Natural killer cell (primary cell): ENCODE data around the gene SP6. TPM values are rescaled to one million over a fixed set of nuclear protein-coding genes. Genes with fewer than 3 reads are reported as not detected.

Experiments used
- ATAC-seq, 3 donors: fragments of 150-1000 bp in 2 of 3; fragments of 200-7000 bp in 1 of 3; cut with Tn5 transposase; 1 replicate in 1 of 3; 2 replicates in 2 of 3; pipeline ENCODE4 v1.10.0; 2021; ENCODE audit warnings: mild to moderate bottlenecking in 2 of 3, moderate library complexity in 2 of 3
- DNase-seq, 2 donors: peaks; one replicate each; pipeline versions ENCODE4 v3.0.0 to v3.0.0-alpha.2; 2013 to 2021; ENCODE audit warnings: mixed read lengths in 1 of 2
- H3K27ac ChIP-seq: one replicate; pipeline ENCODE4 v1.5.1; 2013; ENCODE audit warnings: mild to moderate bottlenecking, low read length
- H3K27me3 ChIP-seq: one replicate; pipeline ENCODE4 v1.6.1; 2013; ENCODE audit warnings: low read length; ENCODE audit not compliant: control insufficient read depth, insufficient read depth
- H3K36me3 ChIP-seq: one replicate; pipeline ENCODE4 v1.6.1; 2013; ENCODE audit warnings: low read length; ENCODE audit not compliant: control insufficient read depth, insufficient read depth
- H3K4me1 ChIP-seq: one replicate; pipeline ENCODE4 v1.6.1; 2013; ENCODE audit warnings: low read length; ENCODE audit not compliant: control insufficient read depth, insufficient read depth
- H3K4me3 ChIP-seq: one replicate; pipeline ENCODE4 v1.5.1; 2013; ENCODE audit warnings: low read length
- H3K9me3 ChIP-seq: one replicate; pipeline ENCODE4 v1.6.1; 2013; ENCODE audit warnings: low read length; ENCODE audit not compliant: control insufficient read depth, insufficient read depth
- H3K27ac Mint-ChIP-seq, 2 donors: one replicate each; pipeline ENCODE4 v1.8.0; 2022; ENCODE audit warnings: mild to moderate bottlenecking in 2 of 2, mixed read lengths in 2 of 2, moderate library complexity in 1 of 2
- H3K27me3 Mint-ChIP-seq, 2 donors: one replicate each; pipeline ENCODE4 v1.8.0; 2022; ENCODE audit warnings: low read depth in 2 of 2, mixed read lengths in 2 of 2
- H3K36me3 Mint-ChIP-seq: one replicate; pipeline ENCODE4 v1.8.0; 2022; ENCODE audit warnings: mixed read lengths
- H3K4me1 Mint-ChIP-seq, 2 donors: one replicate each; pipeline ENCODE4 v1.8.0; 2022; ENCODE audit warnings: mixed read lengths in 2 of 2
- H3K4me3 Mint-ChIP-seq: one replicate; pipeline ENCODE4 v1.8.0; 2022; ENCODE audit warnings: mild to moderate bottlenecking, moderate library complexity, mixed read lengths
- H3K9me3 Mint-ChIP-seq, 2 donors: one replicate each; pipeline ENCODE4 v1.8.0; 2022; ENCODE audit warnings: mixed read lengths in 2 of 2
- WGBS: methylation state at CpG from one replicate; pipeline ENCODE4 v1.1.7; 2013; ENCODE audit warnings: missing lambda C conversion rate; ENCODE audit not compliant: insufficient coverage; 5-methylcytosine and 5-hydroxymethylcytosine counted together
- intact Hi-C: fragments of 100-400 bp; cut with micrococcal nuclease; formaldehyde crosslinking; loops from one replicate; pipeline ENCODE4 v1.14.2; 2022
- total RNA-seq, 4 donors: library from RNA; stranded (reverse); fragments of 120-200 nt in 1 of 4; gene quantifications; one replicate each; pipeline versions ENCODE4 v1.2.3 to v1.2.4, GENCODE V29; 2013 to 2022
- TF ChIP-seq, protein P1 (sequence below): fragments of 200-600 bp; IDR thresholded peaks from one replicate; pipeline ENCODE4 v1.8.0; 2022; ENCODE audit warnings: antibody characterized with exemption

SP6 gene
- total RNA-seq, 3 donors from 2014 or later (not counting 1 experiment from before 2014, with no cell fraction given) = 0.09 TPM; not detected in 1

GRCh38 chr17:47889734-47890529 lies 39.0 kb upstream of the SP6 start:
- Mint-ChIP-seq H3K27ac (peak overlapping the region in 1 of 2 donors; percentile 52), H3K4me1 (peaks cover 13 to 14% of the 10 kb centered on the region in 2 donors), H3K4me3 (no peak overlapping the region), H3K27me3 (no peaks in the 10 kb centered on the region), H3K36me3 (no peaks in the 10 kb centered on the region), H3K9me3 (no peaks in the 10 kb centered on the region)
- no peak overlapping the region for H3K27ac ChIP-seq
- TF ChIP-seq, protein P1, sequence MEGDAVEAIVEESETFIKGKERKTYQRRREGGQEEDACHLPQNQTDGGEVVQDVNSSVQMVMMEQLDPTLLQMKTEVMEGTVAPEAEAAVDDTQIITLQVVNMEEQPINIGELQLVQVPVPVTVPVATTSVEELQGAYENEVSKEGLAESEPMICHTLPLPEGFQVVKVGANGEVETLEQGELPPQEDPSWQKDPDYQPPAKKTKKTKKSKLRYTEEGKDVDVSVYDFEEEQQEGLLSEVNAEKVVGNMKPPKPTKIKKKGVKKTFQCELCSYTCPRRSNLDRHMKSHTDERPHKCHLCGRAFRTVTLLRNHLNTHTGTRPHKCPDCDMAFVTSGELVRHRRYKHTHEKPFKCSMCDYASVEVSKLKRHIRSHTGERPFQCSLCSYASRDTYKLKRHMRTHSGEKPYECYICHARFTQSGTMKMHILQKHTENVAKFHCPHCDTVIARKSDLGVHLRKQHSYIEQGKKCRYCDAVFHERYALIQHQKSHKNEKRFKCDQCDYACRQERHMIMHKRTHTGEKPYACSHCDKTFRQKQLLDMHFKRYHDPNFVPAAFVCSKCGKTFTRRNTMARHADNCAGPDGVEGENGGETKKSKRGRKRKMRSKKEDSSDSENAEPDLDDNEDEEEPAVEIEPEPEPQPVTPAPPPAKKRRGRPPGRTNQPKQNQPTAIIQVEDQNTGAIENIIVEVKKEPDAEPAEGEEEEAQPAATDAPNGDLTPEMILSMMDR = peak; percentile 93
- H3K27me3 ChIP-seq = no peaks in the 10 kb centered on the region
- peak; percentile 89 to 93 for DNase-seq
- H3K36me3 ChIP-seq = no peaks in the 10 kb centered on the region
- H3K4me3 ChIP-seq = no peak overlapping the region
- ATAC-seq = peak; percentile 91 to 100 (median 98)
- H3K4me1 ChIP-seq = peaks cover under 1% of the 10 kb centered on the region
- intact Hi-C loops = loop anchor here (1.0 to 5.0 kb wide), 3 partner anchors 49 to 226 kb away; partner anchors contain the start of gene SCRN2
- H3K9me3 ChIP-seq = no peaks in the 10 kb centered on the region
- WGBS = 48% methylated on average over 11 of the region's 11 CpGs

DNA sequence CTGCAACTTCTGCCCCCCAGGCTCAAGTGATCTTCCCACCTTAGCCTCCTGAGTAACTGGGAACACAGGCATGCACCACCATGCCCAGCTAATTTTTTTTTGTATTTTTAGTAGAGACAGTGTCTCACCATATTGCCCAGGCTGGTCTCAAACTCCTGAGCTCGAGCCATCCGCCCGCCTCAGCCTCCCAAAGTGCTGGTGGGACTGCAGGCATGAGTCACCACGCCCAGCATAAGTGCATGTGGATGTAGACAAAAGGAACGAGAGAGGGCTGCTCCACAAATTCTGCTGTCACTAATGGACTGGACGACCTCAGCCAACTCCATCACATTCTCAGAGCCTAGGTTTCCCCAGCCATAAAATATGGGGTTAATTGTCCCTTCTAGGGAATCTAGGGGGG lies 37.3 kb upstream of the SP6 start:
- H3K27me3 ChIP-seq = no peaks in the 10 kb centered on the region
- no peak for DNase-seq
- H3K4me1 Mint-ChIP-seq = peaks cover 0 to 8% of the 10 kb centered on the region in 2 donors

GRCh38 chr17:47884905-47885730 lies 34.2 kb upstream of the SP6 start:
- intact Hi-C loops = no loop called here
- DNase-seq (peak in 1 of 2 donors; percentile 44), ATAC-seq (no peak)
- Mint-ChIP-seq H3K27me3 (peaks cover 0 to 4% of the 10 kb centered on the region in 2 donors), H3K27ac (no peak overlapping the region), H3K9me3 (no peaks in the 10 kb centered on the region), H3K36me3 (no peaks in the 10 kb centered on the region), H3K4me1 (peaks cover 0 to 9% of the 10 kb centered on the region in 2 donors), H3K4me3 (no peak overlapping the region)
- TF ChIP-seq, protein P1 = no peak
- H3K27me3 ChIP-seq = no peaks in the 10 kb centered on the region
- H3K9me3 ChIP-seq = no peaks in the 10 kb centered on the region
- WGBS = 68% methylated on average over 11 of the region's 11 CpGs
- H3K4me1 ChIP-seq = peaks cover 8% of the 10 kb centered on the region
- H3K4me3 ChIP-seq = no peak overlapping the region
- no peaks in the 10 kb centered on the region for H3K36me3 ChIP-seq
- no peak overlapping the region for H3K27ac ChIP-seq

More for the DNA sequence above, 37.3 kb upstream of the SP6 start:
- no peak for ATAC-seq
- H3K36me3 ChIP-seq = no peaks in the 10 kb centered on the region
- H3K27ac Mint-ChIP-seq = no peak overlapping the region
- no peaks in the 10 kb centered on the region for H3K9me3 Mint-ChIP-seq
- intact Hi-C loops = no loop called here
- H3K36me3 Mint-ChIP-seq = no peaks in the 10 kb centered on the region
- no peak overlapping the region for H3K27ac ChIP-seq
- WGBS = 93% methylated on average over 5 of the region's 6 CpGs
- H3K4me3 ChIP-seq = no peak overlapping the region
- H3K4me3 Mint-ChIP-seq = no peak overlapping the region
- no peaks in the 10 kb centered on the region for H3K4me1 ChIP-seq
- TF ChIP-seq, protein P1 = no peak
- no peaks in the 10 kb centered on the region for H3K9me3 ChIP-seq
- H3K27me3 Mint-ChIP-seq = no peaks in the 10 kb centered on the region
